ENCODE measurements around the gene SMLR1. TPM values are rescaled to one million over a fixed set of nuclear protein-coding genes. Genes with fewer than 3 reads are reported as not detected.

The SMLR1 gene
- total RNA-seq, 2 donors from 2014 or later = 0.40 to 0.42 TPM

GRCh38 chr6:130831607-130832006, 4.4 kb downstream of the SMLR1 start:
- Histone ChIP-seq H3K27ac (ENCODE audit: low read depth, low read length) (no peak overlapping the region), H3K4me3 (ENCODE audit: low read length) (no peak overlapping the region), H3K9me3 (ENCODE audit: control insufficient read depth, low read length) (no peaks in the 10 kb centered on the region), H3K4me1 (ENCODE audit: control insufficient read depth, insufficient read depth, low read length) (peaks cover 3% of the 10 kb centered on the region), H3K27me3 (ENCODE audit: control insufficient read depth, insufficient read depth, low read length, poor library complexity, severe bottlenecking) (no peaks in the 10 kb centered on the region), H3K36me3 (ENCODE audit: control insufficient read depth, insufficient read depth, low read length) (no peaks in the 10 kb centered on the region), H3K9ac (ENCODE audit: extremely low read depth, low read length, poor library complexity, severe bottlenecking) (no peak overlapping the region)
- H3K27ac Mint-ChIP-seq = no peak overlapping the region
- no peaks in the 10 kb centered on the region for H3K36me3 Mint-ChIP-seq (ENCODE audit: low read depth)
- DNase-seq = no peak
- no peak overlapping the region for H3K4me3 Mint-ChIP-seq
- 89 to 98% methylated on average over 3 to 5 of the region's 5 CpGs for WGBS, 2 experiments (ENCODE audit: insufficient coverage in 1 of 2, insufficient read length in 1 of 2)
- no peaks in the 10 kb centered on the region for H3K9me3 Mint-ChIP-seq
- peaks cover 13% of the 10 kb centered on the region for H3K4me1 Mint-ChIP-seq
- no peak for TF ChIP-seq CTCF (conservative IDR thresholded peaks at IDR 0.05)
- no peaks in the 10 kb centered on the region for H3K27me3 Mint-ChIP-seq (ENCODE audit: insufficient read depth)

- H3K4me3 Mint-ChIP-seq = no peak overlapping the region
- peaks cover 2% of the 10 kb centered on the region for H3K4me1 Mint-ChIP-seq
- Histone ChIP-seq H3K36me3 (ENCODE audit: control insufficient read depth, insufficient read depth, low read length) (peaks cover 3% of the 10 kb centered on the region), H3K9ac (ENCODE audit: extremely low read depth, low read length, poor library complexity, severe bottlenecking) (no peak overlapping the region), H3K27ac (ENCODE audit: low read depth, low read length) (no peak overlapping the region), H3K4me1 (ENCODE audit: control insufficient read depth, insufficient read depth, low read length) (no peaks in the 10 kb centered on the region), H3K4me3 (ENCODE audit: low read length) (no peak overlapping the region), H3K9me3 (ENCODE audit: control insufficient read depth, low read length) (no peaks in the 10 kb centered on the region), H3K27me3 (ENCODE audit: control insufficient read depth, insufficient read depth, low read length, poor library complexity, severe bottlenecking) (no peaks in the 10 kb centered on the region)
- H3K9me3 Mint-ChIP-seq = no peaks in the 10 kb centered on the region
- no peaks in the 10 kb centered on the region for H3K27me3 Mint-ChIP-seq (ENCODE audit: insufficient read depth)
- no peak overlapping the region for H3K27ac Mint-ChIP-seq
- 0% methylated on average over 1 of the region's 1 CpG for whole genome bisulfite sequencing, 2 experiments (ENCODE audit: insufficient coverage in 1 of 2, insufficient read length in 1 of 2)
- H3K36me3 Mint-ChIP-seq (ENCODE audit: low read depth) = peaks cover 3% of the 10 kb centered on the region
- no peak for TF ChIP-seq CTCF (conservative IDR thresholded peaks at IDR 0.05)
- no peak for DNase-seq
Observed at GRCh38 chr6:130833569-130833968, 6.4 kb downstream of the SMLR1 start.

GRCh38 chr6:130834482-130835251, 7.5 kb downstream of the SMLR1 start:
- Mint-ChIP-seq H3K4me1 (peaks cover 2% of the 10 kb centered on the region), H3K27ac (no peak overlapping the region), H3K4me3 (no peak overlapping the region), H3K9me3 (no peaks in the 10 kb centered on the region), H3K27me3 (ENCODE audit: insufficient read depth) (no peaks in the 10 kb centered on the region), H3K36me3 (ENCODE audit: low read depth) (peaks cover 3% of the 10 kb centered on the region)
- DNase-seq = no peak
- Histone ChIP-seq H3K27me3 (ENCODE audit: control insufficient read depth, insufficient read depth, low read length, poor library complexity, severe bottlenecking) (no peaks in the 10 kb centered on the region), H3K9me3 (ENCODE audit: control insufficient read depth, low read length) (no peaks in the 10 kb centered on the region), H3K4me3 (ENCODE audit: low read length) (no peak overlapping the region), H3K36me3 (ENCODE audit: control insufficient read depth, insufficient read depth, low read length) (peaks cover 14% of the 10 kb centered on the region), H3K27ac (ENCODE audit: low read depth, low read length) (no peak overlapping the region), H3K9ac (ENCODE audit: extremely low read depth, low read length, poor library complexity, severe bottlenecking) (no peak overlapping the region), H3K4me1 (ENCODE audit: control insufficient read depth, insufficient read depth, low read length) (no peaks in the 10 kb centered on the region)
- TF ChIP-seq CTCF (conservative IDR thresholded peaks at IDR 0.05) = no peak
- WGBS, 2 experiments (ENCODE audit: insufficient coverage in 1 of 2, insufficient read length in 1 of 2) = 94 to 100% methylated on average over 2 to 5 of the region's 5 CpGs
